Measurements from ENCODE around the gene SYT2. TPM values are rescaled to one million over a fixed set of nuclear protein-coding genes. Genes with fewer than 3 reads are reported as not detected.

Gene SYT2
- total RNA-seq, 1 experiment from 2014 or later: 0.09 TPM

GRCh38 chr1:202752774-202753173 lies 42.5 kb upstream of the SYT2 start:
- intact Hi-C loops (cut with micrococcal nuclease; ENCODE audit: unreplicated experiment): loop anchor here (5.0 kb wide), 1 partner anchor 110 kb away; no protein-coding TSS in a partner anchor
- Histone ChIP-seq H3K27me3 (replicated peaks; ENCODE audit: control insufficient read depth, insufficient read depth, low read length) (no peaks in the 10 kb centered on the region), H3K36me3 (ENCODE audit: control insufficient read depth, insufficient read depth, low read length) (peaks cover 4% of the 10 kb centered on the region), H3K4me1 (no peaks in the 10 kb centered on the region), H3K9me3 (no peaks in the 10 kb centered on the region), H3K4me3 (ENCODE audit: low read depth, low read length) (no peak overlapping the region)
- DNase-seq: no peak
- POLR2A ChIA-PET: no interaction called here
- CTCF ChIA-PET: interaction anchor here (0.6 kb wide), 1 partner anchor 516 kb away, joined by 3 read pairs; no protein-coding TSS in a partner anchor
- BruUV-seq (replicated peaks): no TSS peak
- Mint-ChIP-seq H3K4me3 (ENCODE audit: unreplicated experiment) (no peak overlapping the region), H3K4me1 (ENCODE audit: low read depth, unreplicated experiment) (no peaks in the 10 kb centered on the region), H3K27ac (ENCODE audit: unreplicated experiment) (no peak overlapping the region), H3K27me3 (ENCODE audit: insufficient read depth, unreplicated experiment) (no peaks in the 10 kb centered on the region), H3K36me3 (ENCODE audit: insufficient read depth, unreplicated experiment) (peaks cover 69% of the 10 kb centered on the region), H3K9me3 (ENCODE audit: unreplicated experiment) (no peaks in the 10 kb centered on the region)
- TF ChIP-seq CTCF (IDR thresholded peaks at IDR 0.05; ENCODE audit: insufficient read depth in 1 of 2, low read depth in 1 of 2, low read length in 1 of 2, severe bottlenecking in 1 of 2, unreplicated experiment in 1 of 2): no peak

GRCh38 chr1:202750761-202751160 lies 40.5 kb upstream of the SYT2 start:
- TF ChIP-seq CTCF (IDR thresholded peaks at IDR 0.05; ENCODE audit: insufficient read depth in 1 of 2, low read depth in 1 of 2, low read length in 1 of 2, severe bottlenecking in 1 of 2, unreplicated experiment in 1 of 2): no peak
- no TSS peak for BruUV-seq (replicated peaks)
- CTCF ChIA-PET: interaction anchor here (1.5 kb wide), 1 partner anchor 112 kb away, joined by 4 read pairs; no protein-coding TSS in a partner anchor
- peaks cover 66% of the 10 kb centered on the region for H3K36me3 Mint-ChIP-seq (ENCODE audit: insufficient read depth, unreplicated experiment)
- no peaks in the 10 kb centered on the region for H3K4me1 ChIP-seq
- H3K36me3 ChIP-seq (ENCODE audit: control insufficient read depth, insufficient read depth, low read length): peaks cover 4% of the 10 kb centered on the region
- no peaks in the 10 kb centered on the region for H3K27me3 Mint-ChIP-seq (ENCODE audit: insufficient read depth, unreplicated experiment)
- H3K4me3 ChIP-seq (ENCODE audit: low read depth, low read length): no peak overlapping the region
- H3K4me1 Mint-ChIP-seq (ENCODE audit: low read depth, unreplicated experiment): no peaks in the 10 kb centered on the region
- no peak overlapping the region for H3K4me3 Mint-ChIP-seq (ENCODE audit: unreplicated experiment)
- POLR2A ChIA-PET: no interaction called here
- DNase-seq: no peak
- intact Hi-C loops (cut with micrococcal nuclease; ENCODE audit: unreplicated experiment): loop anchor here (5.0 kb wide), 1 partner anchor 112 kb away; no protein-coding TSS in a partner anchor
- no peaks in the 10 kb centered on the region for H3K9me3 Mint-ChIP-seq (ENCODE audit: unreplicated experiment)
- H3K27ac Mint-ChIP-seq (ENCODE audit: unreplicated experiment): no peak overlapping the region
- H3K9me3 ChIP-seq: no peaks in the 10 kb centered on the region
- no peaks in the 10 kb centered on the region for H3K27me3 ChIP-seq (replicated peaks; ENCODE audit: control insufficient read depth, insufficient read depth, low read length)

- DNase-seq: no peak
- Histone ChIP-seq H3K27me3 (replicated peaks; ENCODE audit: control insufficient read depth, insufficient read depth, low read length) (no peaks in the 10 kb centered on the region), H3K4me3 (ENCODE audit: low read depth, low read length) (no peak overlapping the region), H3K4me1 (no peaks in the 10 kb centered on the region), H3K36me3 (ENCODE audit: control insufficient read depth, insufficient read depth, low read length) (peaks cover 7% of the 10 kb centered on the region), H3K9me3 (no peaks in the 10 kb centered on the region)
- Mint-ChIP-seq H3K36me3 (ENCODE audit: insufficient read depth, unreplicated experiment) (peaks cover 66% of the 10 kb centered on the region), H3K27me3 (ENCODE audit: insufficient read depth, unreplicated experiment) (no peaks in the 10 kb centered on the region), H3K4me1 (ENCODE audit: low read depth, unreplicated experiment) (no peaks in the 10 kb centered on the region), H3K27ac (ENCODE audit: unreplicated experiment) (no peak overlapping the region), H3K9me3 (ENCODE audit: unreplicated experiment) (no peaks in the 10 kb centered on the region), H3K4me3 (ENCODE audit: unreplicated experiment) (no peak overlapping the region)
- intact Hi-C loops (cut with micrococcal nuclease; ENCODE audit: unreplicated experiment): loop anchor here (5.0 kb wide), 1 partner anchor 112 kb away; no protein-coding TSS in a partner anchor
- ChIA-PET POLR2A (no interaction called here), CTCF (interaction anchor here (1.5 kb wide), 1 partner anchor 113 kb away, joined by 4 read pairs; no protein-coding TSS in a partner anchor)
- TF ChIP-seq CTCF (IDR thresholded peaks at IDR 0.05; ENCODE audit: insufficient read depth in 1 of 2, low read depth in 1 of 2, low read length in 1 of 2, severe bottlenecking in 1 of 2, unreplicated experiment in 1 of 2): no peak
- BruUV-seq (replicated peaks): no TSS peak
Observed at GRCh38 chr1:202750024-202750423, 39.8 kb upstream of the SYT2 start.
